SK-N-SH (cell line): Measurements from ENCODE around the gene PIR. TPM values are rescaled to one million over a fixed set of nuclear protein-coding genes. Genes with fewer than 3 reads are reported as not detected.

Source experiments
- CTCF ChIA-PET: fragments of 300-600, 350-600 bp; formaldehyde crosslinking; extraction: SDS; loops from one replicate; lab custom pipeline; 2021; lab: Yijun Ruan, JAX
- POLR2A ChIA-PET: fragments of 350-600 bp; sonication (Branson Sonifier 250); formaldehyde crosslinking; extraction: SDS; loops from one replicate; lab custom pipeline; 2020; ENCODE audit warnings: antibody characterized with exemption, inconsistent platforms; lab: Yijun Ruan, JAX
- DNase-seq: peaks from one replicate; pipeline ENCODE4 v3.0.0; 2012
- H2AFZ ChIP-seq: fragments of 200-600 bp; sonication (generic); 2 replicates; pipeline ENCODE4 v1.8.1; 2016; ENCODE audit warnings: antibody characterized with exemption, mild to moderate bottlenecking, low read depth
- H3F3A ChIP-seq: fragments of 200-600 bp; sonication (generic); replicated peaks from 2 replicates; pipeline ENCODE3; 2016; ENCODE audit warnings: antibody characterized with exemption, mild to moderate bottlenecking; ENCODE audit not compliant: insufficient read depth
- H3K27ac ChIP-seq, 2 experiments: fragments of 200-500 bp in 1 of 2; fragments of 200-600 bp in 1 of 2; sonication (Bioruptor generic) in 1 of 2; sonication (generic), shearing (Covaris generic) in 1 of 2; 2 replicates each; pipeline versions ENCODE4 v1.5.1 to v1.6.1; 2014 to 2016; ENCODE audit warnings: low read depth in 2 of 2, inconsistent platforms in 1 of 2, low read length in 1 of 2, mild to moderate bottlenecking in 1 of 2, mixed read lengths in 1 of 2
- H3K27me3 ChIP-seq: fragments of 200-600 bp; sonication (generic), shearing (Covaris generic); 2 replicates; pipeline ENCODE4 v1.6.1; 2016; ENCODE audit warnings: mixed run types; ENCODE audit not compliant: insufficient read depth
- H3K36me3 ChIP-seq, 2 experiments: fragments of 200-500 bp in 1 of 2; fragments of 200-600 bp in 1 of 2; sonication (Bioruptor generic) in 1 of 2; sonication (generic) in 1 of 2; replicated peaks in 1 of 2; 2 replicates each; pipeline versions ENCODE3 to v1.5.1; 2014 to 2016; ENCODE audit warnings: low read length in 1 of 2, mild to moderate bottlenecking in 1 of 2; ENCODE audit not compliant: insufficient read depth in 2 of 2, control insufficient read depth in 1 of 2
- H3K4me1 ChIP-seq, 2 experiments: fragments of 200-500 bp in 1 of 2; fragments of 200-600 bp in 1 of 2; sonication (Bioruptor generic) in 1 of 2; sonication (generic), shearing (Covaris generic) in 1 of 2; 2 replicates each; pipeline versions ENCODE4 v1.5.1 to v1.6.1; 2014 to 2016; ENCODE audit warnings: low read depth in 1 of 2, low read length in 1 of 2, mixed run types in 1 of 2; ENCODE audit not compliant: insufficient read depth in 2 of 2, control insufficient read depth in 1 of 2
- H3K4me2 ChIP-seq: fragments of 200-600 bp; sonication (generic), shearing (Covaris generic); 2 replicates; pipeline ENCODE4 v1.6.1; 2017; ENCODE audit warnings: mixed run types
- H3K4me3 ChIP-seq, 2 experiments: fragments of 200-500 bp in 1 of 2; fragments of 200-600 bp in 1 of 2; sonication (Bioruptor generic) in 1 of 2; sonication (generic), shearing (Covaris generic) in 1 of 2; 2 replicates each; pipeline versions ENCODE4 v1.5.1 to v1.8.1; 2014 to 2016; ENCODE audit warnings: low read depth in 2 of 2, inconsistent platforms in 1 of 2, low read length in 1 of 2, mild to moderate bottlenecking in 1 of 2, mixed read lengths in 1 of 2, moderate library complexity in 1 of 2
- H3K79me2 ChIP-seq: fragments of 200-600 bp; sonication (generic); 2 replicates; pipeline ENCODE4 v1.8.1; 2017; ENCODE audit warnings: mild to moderate bottlenecking; ENCODE audit not compliant: insufficient read depth
- H3K9ac ChIP-seq: fragments of 200-600 bp; sonication (generic); 2 replicates; pipeline ENCODE4 v1.6.1; 2017; ENCODE audit warnings: mixed run types
- H3K9me2 ChIP-seq: fragments of 200-600 bp; sonication (generic); 2 replicates; pipeline ENCODE4 v1.6.1; 2017; ENCODE audit warnings: mixed run types
- H3K9me3 ChIP-seq: fragments of 200-600 bp; sonication (generic); 2 replicates; pipeline ENCODE4 v1.6.1; 2017; ENCODE audit warnings: mixed run types, mild to moderate bottlenecking, moderate library complexity
- H4K20me1 ChIP-seq: fragments of 200-600 bp; sonication (generic); 2 replicates; pipeline ENCODE4 v1.6.1; 2017; ENCODE audit warnings: mild to moderate bottlenecking, mixed run types; ENCODE audit not compliant: insufficient read depth
- CHD2 ChIP-seq: fragments of 150-350 bp; IDR thresholded peaks from 2 replicates; pipeline ENCODE4 v1.6.1; 2018; ENCODE audit warnings: low read length; ENCODE audit not compliant: partially characterized antibody
- EZH2phosphoT487 ChIP-seq: fragments of 200-600 bp; sonication (generic); IDR thresholded peaks from 2 replicates; pipeline ENCODE4 v1.6.1; 2017; ENCODE audit warnings: low read depth, mixed run types, mild to moderate bottlenecking, antibody characterized with exemption, moderate library complexity, borderline replicate concordance
- FOXJ3 ChIP-seq: sonication (generic); formaldehyde crosslinking; IDR thresholded peaks from 2 replicates; pipeline ENCODE4 v1.5.1; 2020; ENCODE audit warnings: mild to moderate bottlenecking, missing genetic modification reagents
- MEF2A ChIP-seq: IDR thresholded peaks from 2 replicates; pipeline ENCODE4 v1.4.0; 2012; ENCODE audit warnings: low read depth, borderline replicate concordance
- NRF1 ChIP-seq: IDR thresholded peaks from 2 replicates; pipeline ENCODE4 v1.6.1; 2012; ENCODE audit warnings: low read depth, mild to moderate bottlenecking, low read length
- RCOR1 ChIP-seq: fragments of 150-350 bp; IDR thresholded peaks from 2 replicates; pipeline ENCODE4 v1.6.1; 2017; ENCODE audit warnings: antibody characterized with exemption, low read length
- WGBS: methylation state at CpG from one replicate; pipeline ENCODE4 v1.1.6; 2017; ENCODE audit warnings: low lambda C conversion rate; 5-methylcytosine and 5-hydroxymethylcytosine counted together
- polyA plus RNA-seq, 3 experiments: library from polyadenylated mRNA; depleted of rRNA; stranded (reverse); fragments of >200 nt; gene quantifications; 2 replicates each; pipeline ENCODE4 v1.2.3, GENCODE V29; 2012
- TF ChIP-seq, protein P1 (sequence below): fragments of 150-350 bp; IDR thresholded peaks from 2 replicates; pipeline ENCODE4 v1.6.1; 2017; ENCODE audit warnings: antibody characterized with exemption, low read length, low read depth, borderline replicate concordance
- TF ChIP-seq, protein P2 (sequence below): IDR thresholded peaks from 2 replicates; pipeline ENCODE4 v1.4.0; 2012; ENCODE audit warnings: low read depth, borderline replicate concordance
- TF ChIP-seq, protein P3 (sequence below): IDR thresholded peaks from 2 replicates; pipeline ENCODE4; 2012

The PIR gene
- polyA plus RNA-seq, 1 of the 3 experiments (the other 2 are of a cell fraction) = 12.3 TPM

DNA sequence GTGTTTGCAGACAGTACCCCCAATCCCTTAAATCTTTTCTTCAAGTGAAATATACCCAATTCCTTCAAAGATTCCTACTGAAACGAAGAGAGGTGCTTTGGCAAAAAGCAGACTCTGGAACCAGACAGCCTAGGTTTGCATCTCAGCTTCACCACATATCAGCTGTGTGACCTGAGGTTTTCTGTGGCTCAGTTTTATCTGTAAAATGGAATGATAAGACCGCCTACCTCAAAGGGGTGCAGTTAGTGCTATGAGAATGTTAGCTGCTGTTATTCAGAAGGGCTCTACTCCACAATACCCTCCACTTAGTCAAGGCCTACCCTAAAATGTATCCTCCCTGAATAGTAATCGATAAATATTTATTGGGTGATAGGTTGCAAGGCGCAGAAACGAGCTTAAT lies 664 bp downstream of the PIR start (continued):
- TF ChIP-seq, protein P1, sequence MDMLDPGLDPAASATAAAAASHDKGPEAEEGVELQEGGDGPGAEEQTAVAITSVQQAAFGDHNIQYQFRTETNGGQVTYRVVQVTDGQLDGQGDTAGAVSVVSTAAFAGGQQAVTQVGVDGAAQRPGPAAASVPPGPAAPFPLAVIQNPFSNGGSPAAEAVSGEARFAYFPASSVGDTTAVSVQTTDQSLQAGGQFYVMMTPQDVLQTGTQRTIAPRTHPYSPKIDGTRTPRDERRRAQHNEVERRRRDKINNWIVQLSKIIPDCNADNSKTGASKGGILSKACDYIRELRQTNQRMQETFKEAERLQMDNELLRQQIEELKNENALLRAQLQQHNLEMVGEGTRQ = no peak

DNA sequence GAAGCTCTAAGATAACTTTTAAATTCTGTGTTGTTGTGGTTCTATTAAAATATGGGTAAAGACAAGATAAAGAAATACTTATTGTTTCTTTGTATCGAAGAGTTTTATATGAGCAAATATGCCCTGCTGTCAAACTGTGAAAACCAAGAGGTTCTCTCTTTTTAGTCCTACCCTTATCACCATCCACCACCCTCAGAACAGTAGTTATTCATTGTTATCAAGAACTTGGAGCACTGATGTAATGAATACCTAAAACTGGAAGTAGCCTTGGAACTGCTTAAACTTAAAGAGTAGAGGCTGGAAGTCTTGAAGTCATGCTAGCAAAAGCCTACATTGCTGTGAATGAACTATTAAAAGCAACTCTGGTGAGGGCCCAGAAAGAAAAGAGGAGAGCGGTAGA lies 9.2 kb downstream of the PIR start:
- H3K9me2 ChIP-seq = no peaks in the 10 kb centered on the region
- H3F3A ChIP-seq = no peaks in the 10 kb centered on the region
- ChIA-PET POLR2A (no interaction called here), CTCF (interaction anchor here (3.9 kb wide), 1 partner anchor 12 kb away, joined by 15 read pairs; no protein-coding TSS in a partner anchor)
- WGBS = 77% methylated on average over 2 of the region's 2 CpGs
- H3K27ac ChIP-seq = no peak overlapping the region
- H3K9ac ChIP-seq = no peak overlapping the region
- TF ChIP-seq CHD2 (no peak), FOXJ3 (no peak)
- TF ChIP-seq, all 33 proteins: peak for 0
- no peaks in the 10 kb centered on the region for H3K79me2 ChIP-seq
- no peaks in the 10 kb centered on the region for H3K4me1 ChIP-seq
- no peaks in the 10 kb centered on the region for H3K9me3 ChIP-seq
- no peak overlapping the region for H3K4me3 ChIP-seq
- peaks cover 4 to 12% of the 10 kb centered on the region in 2 experiments for H3K36me3 ChIP-seq
- no peaks in the 10 kb centered on the region for H3K27me3 ChIP-seq
- H3K4me2 ChIP-seq = no peak overlapping the region
- no peaks in the 10 kb centered on the region for H4K20me1 ChIP-seq
- DNase-seq = no peak
- H2AFZ ChIP-seq = no peak overlapping the region

DNA sequence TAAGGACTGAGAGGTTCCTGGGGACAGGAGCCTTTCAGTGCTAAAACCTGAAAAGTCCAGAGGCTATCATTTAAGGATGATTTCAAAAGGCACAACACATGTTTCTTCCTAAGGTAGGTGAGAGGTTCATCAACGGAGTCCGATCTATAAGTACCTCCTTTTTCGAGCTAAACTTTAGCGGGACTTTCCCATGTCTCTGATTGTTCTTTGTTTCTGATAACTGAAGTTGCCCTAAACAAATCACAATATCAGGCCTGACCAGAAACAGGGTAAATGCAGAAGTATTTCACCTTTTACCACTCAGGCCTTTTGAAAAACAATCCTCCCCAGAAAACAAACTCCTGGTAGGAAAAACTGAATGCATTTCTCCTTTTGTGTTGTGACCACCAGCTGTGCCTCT lies 17.6 kb downstream of the PIR start:
- Histone ChIP-seq H3K36me3 (peaks cover 5 to 19% of the 10 kb centered on the region in 2 experiments), H3K79me2 (no peaks in the 10 kb centered on the region)
- TF ChIP-seq RCOR1 = no peak
- no peak for TF ChIP-seq EZH2phosphoT487
- TF ChIP-seq NRF1 = no peak
- TF ChIP-seq MEF2A = no peak
- TF ChIP-seq, protein P2, sequence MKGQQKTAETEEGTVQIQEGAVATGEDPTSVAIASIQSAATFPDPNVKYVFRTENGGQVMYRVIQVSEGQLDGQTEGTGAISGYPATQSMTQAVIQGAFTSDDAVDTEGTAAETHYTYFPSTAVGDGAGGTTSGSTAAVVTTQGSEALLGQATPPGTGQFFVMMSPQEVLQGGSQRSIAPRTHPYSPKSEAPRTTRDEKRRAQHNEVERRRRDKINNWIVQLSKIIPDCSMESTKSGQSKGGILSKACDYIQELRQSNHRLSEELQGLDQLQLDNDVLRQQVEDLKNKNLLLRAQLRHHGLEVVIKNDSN = no peak
- TF ChIP-seq, protein P3, sequence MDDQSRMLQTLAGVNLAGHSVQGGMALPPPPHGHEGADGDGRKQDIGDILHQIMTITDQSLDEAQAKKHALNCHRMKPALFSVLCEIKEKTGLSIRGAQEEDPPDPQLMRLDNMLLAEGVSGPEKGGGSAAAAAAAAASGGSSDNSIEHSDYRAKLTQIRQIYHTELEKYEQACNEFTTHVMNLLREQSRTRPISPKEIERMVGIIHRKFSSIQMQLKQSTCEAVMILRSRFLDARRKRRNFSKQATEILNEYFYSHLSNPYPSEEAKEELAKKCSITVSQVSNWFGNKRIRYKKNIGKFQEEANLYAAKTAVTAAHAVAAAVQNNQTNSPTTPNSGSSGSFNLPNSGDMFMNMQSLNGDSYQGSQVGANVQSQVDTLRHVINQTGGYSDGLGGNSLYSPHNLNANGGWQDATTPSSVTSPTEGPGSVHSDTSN = no peak
- TF ChIP-seq, all 33 proteins: peak for 0
- Histone ChIP-seq H3K4me2 (no peak overlapping the region), H3K4me3 (no peak overlapping the region), H3K9me2 (no peaks in the 10 kb centered on the region), H3K27ac (no peak overlapping the region), H3K27me3 (no peaks in the 10 kb centered on the region), H3K9ac (no peak overlapping the region), H4K20me1 (no peaks in the 10 kb centered on the region), H3F3A (no peaks in the 10 kb centered on the region), H3K4me1 (no peaks in the 10 kb centered on the region), H3K9me3 (no peaks in the 10 kb centered on the region), H2AFZ (no peak overlapping the region)
- no peak for DNase-seq
- CTCF ChIA-PET = interaction anchor here (1.5 to 1.8 kb wide), 3 partner anchors 14 to 175 kb away, joined by 4 to 6 read pairs (median 4); no protein-coding TSS in a partner anchor
- POLR2A ChIA-PET = no interaction called here
- 86% methylated on average over 4 of the region's 4 CpGs for WGBS
